Osteoblast (primary cell): ENCODE results near the gene H6PD. TPM values are rescaled to one million over a fixed set of nuclear protein-coding genes. Genes with fewer than 3 reads are reported as not detected.

Experiments used
- DNase-seq: peaks from one replicate; pipeline ENCODE4 v3.0.0; 2011; ENCODE audit warnings: low spot score, mixed read lengths; ENCODE audit not compliant: insufficient read length; ENCODE audit errors: missing footprints
- H2AFZ ChIP-seq: 2 replicates; pipeline ENCODE4 v1.6.0; 2011; ENCODE audit warnings: mild to moderate bottlenecking, low read length
- H3K27ac ChIP-seq: 2 replicates; pipeline ENCODE4 v1.5.1; 2011; ENCODE audit warnings: mild to moderate bottlenecking, low read depth, low read length, moderate library complexity
- H3K27me3 ChIP-seq: 2 replicates; pipeline ENCODE4 v1.6.0; 2012; ENCODE audit warnings: mild to moderate bottlenecking, control low read depth, inconsistent platforms, low read length, moderate library complexity; ENCODE audit not compliant: insufficient read depth
- H3K36me3 ChIP-seq: 2 replicates; pipeline ENCODE4 v1.5.1; 2011; ENCODE audit warnings: mild to moderate bottlenecking, low read length, control low read depth, moderate library complexity; ENCODE audit not compliant: insufficient read depth
- H3K4me1 ChIP-seq: 2 replicates; pipeline ENCODE4 v1.5.1; 2011; ENCODE audit warnings: mild to moderate bottlenecking, low read length, control low read depth, moderate library complexity; ENCODE audit not compliant: insufficient read depth
- H3K4me2 ChIP-seq: 2 replicates; pipeline ENCODE4 v1.6.0; 2011; ENCODE audit warnings: mild to moderate bottlenecking, low read length; ENCODE audit not compliant: insufficient read depth
- H3K4me3 ChIP-seq: fragments of 200-600 bp; sonication (generic); 3 replicates; pipeline ENCODE4 v1.5.1; 2012; ENCODE audit warnings: mild to moderate bottlenecking, low read length, inconsistent platforms; ENCODE audit not compliant: insufficient read depth
- H3K79me2 ChIP-seq: 2 replicates; pipeline ENCODE4 v1.6.0; 2012; ENCODE audit warnings: mild to moderate bottlenecking, low read length, control low read depth, inconsistent platforms; ENCODE audit not compliant: insufficient read depth
- H3K9me3 ChIP-seq: 2 replicates; pipeline ENCODE4 v1.5.1; 2011; ENCODE audit warnings: low read depth, low read length, control low read depth
- H4K20me1 ChIP-seq: 2 replicates; pipeline ENCODE4 v1.6.0; 2012; ENCODE audit warnings: mild to moderate bottlenecking, low read length, control low read depth; ENCODE audit not compliant: insufficient read depth
- total RNA-seq: library from RNA; depleted of rRNA; stranded (reverse); fragments of >200 nt; gene quantifications from 2 replicates; pipeline ENCODE4 v1.2.3, GENCODE V29; 2012
- TF ChIP-seq, protein P1 (sequence below): IDR thresholded peaks from 2 replicates; pipeline ENCODE4 v1.5.1; 2011; ENCODE audit warnings: mild to moderate bottlenecking, low read depth, low read length, moderate library complexity; ENCODE audit errors: extremely low read depth

H6PD gene
- total RNA-seq, 1 donor: 51.4 TPM

DNA sequence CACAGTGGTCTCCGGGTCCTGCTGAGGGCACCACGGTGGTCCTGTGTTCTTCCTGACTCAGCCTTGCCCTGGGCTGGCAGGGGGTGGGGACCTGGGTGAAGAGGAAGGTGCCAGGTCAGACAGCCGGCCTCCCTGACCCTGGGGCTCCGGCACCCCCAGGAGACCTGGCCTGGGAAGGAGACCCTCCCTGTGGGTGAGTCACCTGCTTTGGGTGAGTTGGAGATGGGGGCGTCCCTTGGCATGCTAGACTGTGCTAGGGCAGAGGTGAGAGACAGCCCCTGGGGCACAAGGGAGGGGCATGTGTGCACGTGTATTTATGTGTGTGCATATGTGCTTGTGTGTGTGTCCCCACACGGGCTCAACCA is 81.5 kb downstream of the H6PD start:
- Histone ChIP-seq H2AFZ (no peak overlapping the region), H3K27me3 (no peaks in the 10 kb centered on the region), H3K36me3 (peaks cover 5% of the 10 kb centered on the region), H4K20me1 (peaks cover 72% of the 10 kb centered on the region), H3K4me2 (peak overlapping the region; percentile 39), H3K9me3 (no peaks in the 10 kb centered on the region), H3K4me3 (no peak overlapping the region), H3K4me1 (peaks cover 27% of the 10 kb centered on the region), H3K79me2 (peaks cover 93% of the 10 kb centered on the region), H3K27ac (peak overlapping the region; percentile 91)
- peak; percentile 77 for DNase-seq
- TF ChIP-seq, protein P1, sequence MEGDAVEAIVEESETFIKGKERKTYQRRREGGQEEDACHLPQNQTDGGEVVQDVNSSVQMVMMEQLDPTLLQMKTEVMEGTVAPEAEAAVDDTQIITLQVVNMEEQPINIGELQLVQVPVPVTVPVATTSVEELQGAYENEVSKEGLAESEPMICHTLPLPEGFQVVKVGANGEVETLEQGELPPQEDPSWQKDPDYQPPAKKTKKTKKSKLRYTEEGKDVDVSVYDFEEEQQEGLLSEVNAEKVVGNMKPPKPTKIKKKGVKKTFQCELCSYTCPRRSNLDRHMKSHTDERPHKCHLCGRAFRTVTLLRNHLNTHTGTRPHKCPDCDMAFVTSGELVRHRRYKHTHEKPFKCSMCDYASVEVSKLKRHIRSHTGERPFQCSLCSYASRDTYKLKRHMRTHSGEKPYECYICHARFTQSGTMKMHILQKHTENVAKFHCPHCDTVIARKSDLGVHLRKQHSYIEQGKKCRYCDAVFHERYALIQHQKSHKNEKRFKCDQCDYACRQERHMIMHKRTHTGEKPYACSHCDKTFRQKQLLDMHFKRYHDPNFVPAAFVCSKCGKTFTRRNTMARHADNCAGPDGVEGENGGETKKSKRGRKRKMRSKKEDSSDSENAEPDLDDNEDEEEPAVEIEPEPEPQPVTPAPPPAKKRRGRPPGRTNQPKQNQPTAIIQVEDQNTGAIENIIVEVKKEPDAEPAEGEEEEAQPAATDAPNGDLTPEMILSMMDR: no peak

DNA sequence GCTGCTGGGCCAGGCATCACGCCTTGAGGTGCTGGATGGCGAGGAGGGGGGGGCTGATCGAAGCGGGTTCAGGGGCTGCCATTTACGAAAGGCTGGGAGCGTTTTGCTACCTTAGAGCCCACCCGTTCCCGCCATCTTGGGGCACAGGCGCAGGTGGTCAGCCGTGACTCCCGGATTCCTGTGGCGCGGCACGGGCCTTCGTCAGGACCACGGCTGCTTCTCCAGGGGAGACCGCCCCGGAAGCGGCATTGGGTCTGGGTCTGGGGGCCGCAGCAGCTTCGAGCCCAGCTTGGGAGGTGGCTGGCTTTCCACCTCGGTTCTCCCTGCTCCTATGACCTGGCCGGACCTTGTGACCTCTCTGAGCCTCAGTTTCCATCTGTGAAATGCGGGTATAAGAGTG is 81.9 kb downstream of the H6PD start:
- Histone ChIP-seq H4K20me1 (peaks cover 69% of the 10 kb centered on the region), H3K4me1 (peaks cover 31% of the 10 kb centered on the region)

DNA sequence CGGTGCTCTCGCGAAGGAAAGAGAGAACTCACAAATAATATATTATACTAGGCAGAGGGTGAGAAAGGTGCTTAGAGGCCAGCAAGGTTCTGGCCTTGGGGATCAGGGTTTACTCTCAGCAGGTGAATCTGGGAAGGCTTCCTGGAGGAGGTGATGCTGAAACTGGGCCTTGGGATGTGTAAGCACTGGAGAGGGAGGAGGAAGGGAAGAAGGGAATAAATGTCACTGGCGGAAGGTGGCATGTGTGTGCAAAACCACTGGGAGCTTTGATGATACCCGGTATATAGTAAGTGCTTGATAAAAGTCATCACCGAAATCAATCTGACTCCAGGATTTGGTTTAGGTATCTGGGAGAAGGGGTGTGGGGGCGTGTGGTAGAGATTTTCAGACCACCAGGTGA is 82.5 kb downstream of the H6PD start:
- Histone ChIP-seq H3K9me3 (no peaks in the 10 kb centered on the region), H3K79me2 (peaks cover 92% of the 10 kb centered on the region), H3K4me2 (no peak overlapping the region), H3K27me3 (no peaks in the 10 kb centered on the region), H3K4me1 (peaks cover 35% of the 10 kb centered on the region), H3K4me3 (no peak overlapping the region), H2AFZ (no peak overlapping the region), H3K27ac (no peak overlapping the region), H4K20me1 (peaks cover 70% of the 10 kb centered on the region), H3K36me3 (peaks cover 5% of the 10 kb centered on the region)
- peak; percentile 44 for DNase-seq
- TF ChIP-seq, protein P1: no peak

More for the DNA sequence above, 81.9 kb downstream of the H6PD start:
- Histone ChIP-seq H3K4me2 (no peak overlapping the region), H3K9me3 (no peaks in the 10 kb centered on the region), H3K36me3 (peaks cover 5% of the 10 kb centered on the region), H3K4me3 (no peak overlapping the region), H2AFZ (no peak overlapping the region), H3K27me3 (no peaks in the 10 kb centered on the region), H3K27ac (peak overlapping the region; percentile 91), H3K79me2 (peaks cover 91% of the 10 kb centered on the region)
- TF ChIP-seq, protein P1: no peak
- DNase-seq: peak; percentile 51

DNA sequence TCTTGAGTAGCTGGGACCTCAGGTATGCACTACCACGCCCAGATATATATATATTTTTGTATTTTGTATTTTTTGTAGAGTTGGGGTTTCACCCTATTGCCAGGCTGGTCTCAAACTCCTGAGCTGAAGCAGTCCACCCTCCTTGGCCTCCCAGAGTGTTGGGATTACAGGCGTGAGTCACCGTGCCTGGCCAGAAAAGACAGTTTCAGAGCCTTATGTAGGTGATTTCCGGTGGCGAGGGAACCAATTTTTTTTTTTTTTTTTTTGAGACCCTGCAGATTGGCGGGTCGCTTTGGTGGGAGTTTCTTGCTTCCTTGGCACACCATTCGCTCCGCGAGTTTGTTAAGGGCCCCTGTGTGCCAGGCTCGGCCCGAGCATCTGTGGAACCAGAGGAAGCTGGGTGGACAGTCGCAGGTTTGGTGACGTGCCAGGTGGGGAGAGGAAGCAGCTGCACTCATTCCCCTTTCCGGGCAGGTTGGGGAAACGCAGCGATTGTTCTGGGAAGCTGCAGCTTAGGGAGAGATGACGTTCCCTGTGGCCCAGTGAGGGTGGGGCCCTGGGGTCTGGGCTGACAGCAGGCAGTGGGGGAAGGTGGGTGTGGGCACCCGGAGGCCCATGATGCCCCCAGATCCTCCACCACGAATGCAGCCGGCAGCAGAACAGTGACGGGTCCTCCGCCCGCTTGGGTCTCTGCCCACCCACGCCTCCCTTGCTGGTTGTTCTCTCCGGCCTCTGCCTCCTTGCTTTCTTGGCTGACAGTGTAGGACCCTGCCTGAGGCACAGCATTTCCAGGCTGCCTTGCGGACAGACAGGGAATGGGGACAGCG is 83.2 kb downstream of the H6PD start:
- peaks cover 69% of the 10 kb centered on the region for H4K20me1 ChIP-seq
- TF ChIP-seq, protein P1: no peak
- DNase-seq: peak; percentile 75
- H3K9me3 ChIP-seq: no peaks in the 10 kb centered on the region
- peaks cover 5% of the 10 kb centered on the region for H3K36me3 ChIP-seq
- H2AFZ ChIP-seq: no peak overlapping the region
- H3K4me1 ChIP-seq: peaks cover 35% of the 10 kb centered on the region
- H3K4me2 ChIP-seq: no peak overlapping the region
- peaks cover 91% of the 10 kb centered on the region for H3K79me2 ChIP-seq
- H3K27ac ChIP-seq: no peak overlapping the region
- no peak overlapping the region for H3K4me3 ChIP-seq
- no peaks in the 10 kb centered on the region for H3K27me3 ChIP-seq
